Spleen (tissue), 7 donors: ENCODE data around the gene STARD7.

Source experiments
- CTCF ChIP-seq, 11 experiments: fragments of 200-600 bp in 7 of 11; fragments of 450-650 bp in 4 of 11; sonication (generic) in 4 of 11; IDR thresholded peaks in 8 of 11; conservative IDR thresholded peaks in 3 of 11; 1 replicate in 7 of 11; 2 replicates in 4 of 11; pipeline versions ENCODE4 v1.4.0 to v1.8.0; 2016 to 2021; ENCODE audit warnings: antibody characterized with exemption in 11 of 11, inconsistent platforms in 4 of 11, mild to moderate bottlenecking in 1 of 11
- POLR2A ChIP-seq, 3 donors: fragments of 450-650 bp; IDR thresholded peaks; one replicate each; pipeline ENCODE4 v1.5.1; 2017; ENCODE audit warnings: antibody characterized with exemption in 3 of 3, mild to moderate bottlenecking in 1 of 3
- donor health status: DM: no; HTN: no; CAD: no; lungs with moderate emphysema.
- donor health status: DM: no; HTN: no; CAD: no.
- donor health status: DM: no; HTN: no; CAD: no.

- no peak for TF ChIP-seq CTCF (IDR thresholded peaks at IDR 0.05 in 8 of 11, conservative IDR thresholded peaks at IDR 0.05 in 3 of 11)
- TF ChIP-seq POLR2A (IDR thresholded peaks at IDR 0.05), result peak in 1 of 3 donors; percentile 13
Observed at GRCh38 chr2:96164459-96165184, 44.0 kb downstream of the STARD7 start.
